ENCODE measurements around the gene RUNX2. TPM values are rescaled to one million over a fixed set of nuclear protein-coding genes. Genes with fewer than 3 reads are reported as not detected.

RUNX2 gene
- total RNA-seq, 1 donor from 2014 or later, result 3.7 TPM

GRCh38 chr6:45635284-45635867 lies 307.2 kb downstream of the RUNX2 start:
- Histone ChIP-seq H3K4me3 (no peak overlapping the region), H3K9me3 (no peaks in the 10 kb centered on the region), H3K27me3 (ENCODE audit: low read depth) (no peaks in the 10 kb centered on the region), H3K36me3 (no peaks in the 10 kb centered on the region), H3K27ac (no peak overlapping the region), H3K4me1 (no peaks in the 10 kb centered on the region)
- no peak for ATAC-seq
- intact Hi-C loops (cut with DNase I), result no loop called here
- DNase-seq, result no peak
- TF ChIP-seq, protein P1, sequence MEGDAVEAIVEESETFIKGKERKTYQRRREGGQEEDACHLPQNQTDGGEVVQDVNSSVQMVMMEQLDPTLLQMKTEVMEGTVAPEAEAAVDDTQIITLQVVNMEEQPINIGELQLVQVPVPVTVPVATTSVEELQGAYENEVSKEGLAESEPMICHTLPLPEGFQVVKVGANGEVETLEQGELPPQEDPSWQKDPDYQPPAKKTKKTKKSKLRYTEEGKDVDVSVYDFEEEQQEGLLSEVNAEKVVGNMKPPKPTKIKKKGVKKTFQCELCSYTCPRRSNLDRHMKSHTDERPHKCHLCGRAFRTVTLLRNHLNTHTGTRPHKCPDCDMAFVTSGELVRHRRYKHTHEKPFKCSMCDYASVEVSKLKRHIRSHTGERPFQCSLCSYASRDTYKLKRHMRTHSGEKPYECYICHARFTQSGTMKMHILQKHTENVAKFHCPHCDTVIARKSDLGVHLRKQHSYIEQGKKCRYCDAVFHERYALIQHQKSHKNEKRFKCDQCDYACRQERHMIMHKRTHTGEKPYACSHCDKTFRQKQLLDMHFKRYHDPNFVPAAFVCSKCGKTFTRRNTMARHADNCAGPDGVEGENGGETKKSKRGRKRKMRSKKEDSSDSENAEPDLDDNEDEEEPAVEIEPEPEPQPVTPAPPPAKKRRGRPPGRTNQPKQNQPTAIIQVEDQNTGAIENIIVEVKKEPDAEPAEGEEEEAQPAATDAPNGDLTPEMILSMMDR (IDR thresholded peaks at IDR 0.05), result no peak

DNA sequence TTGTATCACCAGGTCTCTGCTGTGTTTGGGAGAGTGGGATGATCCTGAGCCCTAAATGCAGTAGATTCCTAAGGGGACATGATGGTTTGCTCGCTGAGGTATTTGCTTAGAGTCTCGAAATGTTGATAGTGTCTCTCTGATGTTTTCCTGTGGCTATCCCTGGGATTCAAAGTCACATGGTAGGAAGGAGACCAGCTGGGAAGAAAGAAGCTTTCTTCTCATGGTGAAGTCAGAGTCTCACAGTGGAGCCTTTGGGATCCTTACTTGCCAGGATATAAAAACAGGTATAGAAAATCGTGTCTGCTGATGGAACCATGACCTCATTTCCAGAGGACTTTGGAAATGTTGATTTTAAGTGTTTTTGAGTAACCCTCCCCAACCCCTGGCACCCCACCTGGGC lies 308.9 kb downstream of the RUNX2 start:
- no peaks in the 10 kb centered on the region for H3K27me3 ChIP-seq (ENCODE audit: low read depth)
- intact Hi-C loops (cut with DNase I), result no loop called here
- no peaks in the 10 kb centered on the region for H3K4me1 ChIP-seq
- TF ChIP-seq, protein P1 (IDR thresholded peaks at IDR 0.05), result no peak
- H3K27ac ChIP-seq, result no peak overlapping the region
- no peak for ATAC-seq
- DNase-seq, result no peak
- no peak overlapping the region for H3K4me3 ChIP-seq
- no peaks in the 10 kb centered on the region for H3K36me3 ChIP-seq
- no peaks in the 10 kb centered on the region for H3K9me3 ChIP-seq

DNA sequence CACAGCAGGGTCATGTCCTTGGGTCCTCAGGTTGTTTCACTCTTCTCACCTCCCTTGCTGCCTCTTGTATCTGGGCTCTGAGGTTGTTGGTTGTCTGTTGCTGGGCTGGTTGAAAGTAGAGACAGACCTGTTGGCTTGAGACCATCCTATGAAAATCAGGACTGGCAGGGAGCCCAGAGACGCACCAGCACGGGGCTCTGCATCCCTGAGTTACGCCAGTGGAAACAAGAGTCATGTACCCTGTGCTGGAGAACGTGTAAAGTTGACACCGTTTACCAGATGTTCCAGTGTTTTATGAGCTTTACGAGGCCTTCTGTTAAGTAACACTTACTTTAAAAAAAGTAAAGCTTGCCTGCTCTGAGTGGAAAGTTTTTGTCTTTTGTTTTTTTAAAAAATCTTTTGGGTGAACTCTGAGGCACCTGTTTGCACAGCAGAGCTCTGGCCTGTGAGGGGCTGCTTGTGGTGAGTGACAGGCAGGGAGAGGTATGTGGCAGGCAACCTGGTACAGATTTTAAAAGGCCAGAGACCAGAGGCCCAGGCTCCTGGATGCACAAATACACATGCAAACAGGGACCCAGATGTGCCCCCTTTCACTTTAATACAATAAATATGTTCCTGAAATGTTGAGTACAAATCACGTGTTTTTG lies 309.6 kb downstream of the RUNX2 start:
- Histone ChIP-seq H3K9me3 (no peaks in the 10 kb centered on the region), H3K4me1 (no peaks in the 10 kb centered on the region), H3K27ac (no peak overlapping the region), H3K27me3 (ENCODE audit: low read depth) (no peaks in the 10 kb centered on the region), H3K4me3 (no peak overlapping the region), H3K36me3 (no peaks in the 10 kb centered on the region)
- DNase-seq (no peak), ATAC-seq (no peak)
- TF ChIP-seq, protein P1 (IDR thresholded peaks at IDR 0.05), result no peak
- intact Hi-C loops (cut with DNase I), result no loop called here

DNA sequence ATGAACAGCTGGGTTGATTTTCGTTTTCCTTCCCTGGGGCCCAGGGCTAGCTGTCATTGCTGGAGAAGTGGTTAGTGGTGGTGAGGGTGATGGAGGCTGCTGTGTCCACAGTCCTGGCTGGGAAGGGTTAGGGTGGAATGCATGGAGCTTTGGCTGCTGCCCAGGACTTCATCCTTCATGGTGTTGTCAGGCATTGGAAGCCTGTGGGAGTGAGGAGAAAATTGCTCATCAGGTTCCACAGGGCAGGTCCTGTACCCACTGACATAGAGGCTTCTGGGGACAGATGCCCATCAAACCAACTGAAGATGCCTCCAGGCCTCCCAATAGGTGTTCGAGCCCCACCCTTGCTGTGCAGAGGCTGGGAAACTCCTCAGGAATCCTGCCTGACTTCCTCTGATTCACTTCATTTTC lies 312.0 kb downstream of the RUNX2 start:
- H3K4me1 ChIP-seq, result no peaks in the 10 kb centered on the region
- intact Hi-C loops (cut with DNase I), result no loop called here
- H3K9me3 ChIP-seq, result no peaks in the 10 kb centered on the region
- H3K27ac ChIP-seq, result no peak overlapping the region
- H3K27me3 ChIP-seq (ENCODE audit: low read depth), result peaks cover 3% of the 10 kb centered on the region
- no peak overlapping the region for H3K4me3 ChIP-seq
- ATAC-seq (no peak), DNase-seq (no peak)
- no peaks in the 10 kb centered on the region for H3K36me3 ChIP-seq
- TF ChIP-seq, protein P1 (IDR thresholded peaks at IDR 0.05), result no peak

DNA sequence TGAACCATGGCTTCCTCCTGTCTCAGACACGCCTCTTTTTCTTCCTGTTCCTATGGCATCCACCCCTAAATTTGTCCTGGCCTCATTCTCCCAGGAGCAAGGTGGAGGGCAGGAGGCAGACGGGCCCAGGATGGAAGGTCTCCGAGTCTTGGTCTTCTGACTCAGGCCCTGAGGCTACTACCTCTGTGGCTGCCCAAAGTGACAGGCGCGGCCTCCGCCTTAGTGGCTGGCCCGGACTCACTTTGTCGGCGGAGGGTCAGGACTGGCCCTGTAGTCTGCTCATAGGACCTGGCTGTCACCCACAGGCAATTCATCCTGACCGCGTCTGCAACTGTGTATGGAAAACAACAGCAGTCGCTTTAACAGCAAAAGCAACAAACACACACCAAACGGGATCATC lies 312.7 kb downstream of the RUNX2 start:
- no peak for ATAC-seq
- no peak for DNase-seq
- TF ChIP-seq, protein P1 (IDR thresholded peaks at IDR 0.05), result no peak
- Histone ChIP-seq H3K9me3 (no peaks in the 10 kb centered on the region), H3K4me3 (no peak overlapping the region), H3K4me1 (no peaks in the 10 kb centered on the region), H3K27ac (no peak overlapping the region), H3K36me3 (no peaks in the 10 kb centered on the region), H3K27me3 (ENCODE audit: low read depth) (peaks cover 3% of the 10 kb centered on the region)
- intact Hi-C loops (cut with DNase I), result no loop called here

All from lower lobe of right lung (tissue), 2 donors.